DMS 273 (cell line): ENCODE results near the gene NDUFA8.

ENCODE experiments used
- DNase-seq: peaks from one replicate; lab custom pipeline; 2025; ENCODE audit not compliant: unreplicated experiment; lab: John Stamatoyannopoulos, UW

Gene NDUFA8

GRCh38 chr9:122138560-122139268 is 20.9 kb downstream of the NDUFA8 start:
- DNase-seq = no peak

DNA sequence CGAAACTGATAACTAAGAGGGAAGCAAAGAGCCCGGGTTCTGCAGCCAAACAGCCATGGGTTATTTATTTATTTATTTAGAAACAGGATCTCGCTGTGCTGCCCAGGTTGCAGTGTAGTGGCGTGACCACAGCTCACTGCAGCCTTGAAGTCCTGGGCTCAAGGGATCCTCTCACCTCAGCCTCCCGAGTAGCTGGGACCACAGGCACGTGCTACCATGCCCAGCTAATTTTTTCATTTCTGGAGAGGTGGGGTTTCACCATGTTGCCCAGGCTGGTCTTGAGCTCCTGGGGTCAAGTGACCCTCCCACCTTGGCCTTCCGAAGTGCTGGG is 24.1 kb downstream of the NDUFA8 start:
- DNase-seq = no peak

- no peak for DNase-seq
These were observed 24.6 kb downstream of the NDUFA8 start for GRCh38 chr9:122134822-122135528.

DNA sequence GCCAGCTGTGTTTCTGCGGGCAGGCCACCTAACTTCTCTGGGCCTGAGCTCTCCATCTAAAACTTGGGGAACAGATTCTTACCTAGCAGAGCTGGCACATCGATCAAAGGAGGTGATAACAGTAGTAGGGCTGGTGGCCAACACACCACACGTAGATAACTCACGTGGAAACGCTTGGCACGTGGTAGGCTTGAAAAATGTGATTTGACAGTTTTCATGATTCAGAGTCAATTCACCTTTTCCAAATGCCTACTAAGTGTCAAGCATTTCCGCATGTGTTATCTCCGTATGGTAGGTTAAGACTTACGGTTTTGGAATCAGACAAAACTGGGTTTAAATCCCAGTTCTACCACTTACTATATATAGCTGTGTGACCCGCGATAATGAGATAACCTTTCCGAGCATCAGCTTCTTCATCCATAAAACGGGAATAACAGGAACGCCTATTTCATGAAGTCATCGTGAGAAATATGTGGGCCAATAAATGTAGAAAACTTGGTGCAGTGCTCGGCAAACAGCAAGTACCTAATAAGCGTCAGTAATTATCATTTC is 25.5 kb downstream of the NDUFA8 start:
- DNase-seq = no peak

GRCh38 chr9:122133263-122133983 is 26.2 kb downstream of the NDUFA8 start:
- no peak for DNase-seq

DNA sequence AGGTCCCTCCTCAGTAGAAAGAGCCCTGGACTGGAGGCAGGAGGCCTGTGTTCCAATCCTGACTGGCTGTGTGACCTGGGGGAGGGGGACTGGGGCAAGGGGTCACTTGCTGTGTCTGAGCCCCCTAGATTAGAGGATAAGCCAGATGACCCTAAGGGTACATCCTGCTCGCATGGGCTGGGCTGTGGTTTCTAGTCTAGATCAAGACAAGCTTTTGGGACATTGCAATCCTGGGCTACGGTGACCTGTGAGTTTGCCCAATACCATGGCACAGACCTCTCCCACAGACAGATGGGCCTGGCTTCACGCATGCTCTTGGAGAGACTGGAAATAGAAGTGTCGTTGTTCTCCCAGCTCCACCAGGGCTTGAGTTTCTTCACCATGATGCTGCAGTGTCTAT is 27.0 kb downstream of the NDUFA8 start:
- no peak for DNase-seq

DNA sequence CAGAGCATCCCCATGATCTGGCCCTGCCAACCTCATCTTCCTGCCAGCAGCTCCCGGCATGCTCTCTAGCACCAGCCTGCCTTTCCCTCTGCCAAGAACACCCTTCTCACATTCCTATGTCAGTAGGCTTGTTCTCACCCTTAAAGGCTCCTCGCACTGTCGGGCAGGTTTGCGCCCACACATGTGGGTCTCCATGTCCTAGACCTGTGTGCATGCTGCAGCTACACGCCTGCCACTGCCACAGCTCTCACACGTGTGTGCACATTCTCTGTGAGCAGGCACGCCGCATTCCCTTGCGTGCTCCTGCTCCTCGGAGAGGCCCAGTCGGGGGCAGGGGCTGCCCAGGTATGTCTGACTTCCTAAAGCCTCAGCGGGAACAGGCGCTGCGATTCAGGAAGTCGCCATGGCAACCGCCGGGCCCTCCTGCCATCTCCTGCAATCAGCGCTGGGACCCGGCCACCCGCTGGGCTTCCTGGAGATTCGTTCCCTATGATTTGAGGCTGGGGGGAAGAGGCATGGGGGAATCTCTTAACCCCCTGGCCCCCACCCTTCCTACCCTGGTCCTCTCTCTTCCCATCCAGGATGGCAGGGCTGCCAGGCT is 28.1 kb downstream of the NDUFA8 start:
- DNase-seq = peak; percentile 45

DNA sequence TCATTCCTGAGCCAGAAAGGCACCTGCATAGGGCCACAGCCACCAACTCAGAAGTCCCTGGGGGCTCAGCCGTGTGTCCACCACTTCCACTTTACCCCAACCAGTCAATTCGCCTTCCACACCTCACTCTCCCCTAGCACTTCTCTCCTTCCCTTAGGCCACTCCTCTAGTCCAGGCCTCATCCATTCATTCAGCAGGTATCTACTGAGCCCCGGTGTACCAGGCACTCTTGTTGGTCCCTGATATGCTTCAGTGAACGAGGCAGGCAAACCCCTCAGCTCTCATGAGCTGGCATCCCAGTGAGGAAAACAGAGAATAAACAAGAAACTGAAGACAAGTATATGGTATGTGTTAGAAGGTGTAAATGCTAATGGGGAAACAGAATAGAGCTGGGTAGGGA is 28.7 kb downstream of the NDUFA8 start:
- DNase-seq = no peak

DNA sequence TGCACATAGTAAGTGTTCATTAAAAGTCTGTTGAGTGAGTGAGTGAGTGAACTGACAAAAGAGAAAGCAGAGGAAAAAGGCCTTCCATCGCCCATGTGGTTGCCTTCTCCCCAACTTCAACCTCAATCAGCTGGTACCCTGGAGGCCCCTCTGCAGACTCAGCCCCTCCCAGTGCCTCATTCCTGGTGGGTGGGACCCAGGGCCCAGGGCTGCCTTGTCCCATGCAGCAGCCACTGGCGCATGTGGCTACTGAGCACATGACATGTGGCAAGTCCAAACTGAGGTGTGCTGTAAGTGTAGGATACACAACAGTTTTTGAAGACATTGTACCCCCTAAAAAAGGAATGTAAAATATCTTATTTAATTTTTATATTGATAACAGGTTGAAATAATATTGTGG is 29.6 kb downstream of the NDUFA8 start:
- DNase-seq = no peak

DNA sequence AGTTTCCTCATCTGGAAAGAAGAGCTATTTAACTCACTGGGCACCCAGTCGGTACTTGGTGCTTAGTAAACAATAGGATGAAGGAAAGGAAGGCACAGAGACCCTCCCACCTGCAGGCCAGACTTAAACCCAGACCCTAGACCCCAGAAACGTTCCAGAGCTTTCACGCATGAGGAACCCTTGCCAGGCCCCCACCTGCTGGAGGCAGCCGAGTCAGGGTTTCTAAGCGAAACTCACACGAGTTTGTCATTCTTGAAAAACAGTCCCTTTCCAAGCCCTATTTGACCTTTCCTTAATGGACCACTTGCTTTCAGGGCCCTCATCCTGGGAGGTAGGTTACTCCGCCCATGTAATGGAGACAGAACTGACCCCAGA is 30.6 kb downstream of the NDUFA8 start:
- no peak for DNase-seq

DNA sequence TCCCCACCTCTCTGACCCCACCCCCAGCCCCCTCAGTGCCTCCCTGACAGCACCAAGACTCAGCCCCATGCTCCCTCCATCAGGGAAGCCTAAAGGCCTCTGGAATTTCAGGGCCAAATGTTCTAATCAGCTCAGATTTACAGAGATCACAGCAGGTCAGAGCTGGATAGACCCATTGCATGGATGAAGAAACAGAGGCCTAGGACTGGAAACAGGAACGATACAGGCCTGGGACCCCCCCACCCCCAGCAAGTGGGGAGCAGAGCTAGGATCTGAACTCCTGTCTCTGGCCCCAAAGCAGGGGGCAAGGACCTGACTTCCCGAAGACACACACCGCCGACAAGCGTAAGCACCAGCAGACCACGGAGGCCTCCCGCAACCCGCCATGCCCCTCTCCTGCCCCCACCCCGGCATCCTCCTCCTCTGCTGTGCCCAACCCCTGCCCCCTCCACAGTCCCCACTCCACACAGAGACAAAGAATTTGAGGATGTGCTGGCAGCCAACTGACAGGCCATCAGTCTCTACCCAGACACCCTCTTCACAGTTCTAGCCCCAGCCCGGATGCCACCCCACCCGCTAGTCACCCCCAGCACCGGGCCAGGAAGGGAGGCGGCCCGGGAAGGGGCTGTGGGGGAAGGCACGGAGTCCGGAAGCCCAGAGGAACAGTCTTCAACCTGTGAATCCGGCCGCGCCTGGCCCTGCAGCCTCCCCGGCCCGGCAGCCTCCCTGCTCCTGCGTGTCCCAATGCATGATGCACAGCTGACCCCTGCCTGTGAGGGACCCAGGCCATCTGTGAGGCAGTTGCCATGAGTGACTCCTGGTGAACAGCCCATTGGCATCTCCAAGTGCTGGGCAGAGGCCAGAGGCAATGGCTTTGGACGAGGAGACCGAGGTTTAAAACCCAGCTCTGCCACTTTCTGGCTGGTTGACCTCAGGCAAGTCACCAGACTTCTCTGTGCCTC is 31.3 kb downstream of the NDUFA8 start:
- no peak for DNase-seq

DNA sequence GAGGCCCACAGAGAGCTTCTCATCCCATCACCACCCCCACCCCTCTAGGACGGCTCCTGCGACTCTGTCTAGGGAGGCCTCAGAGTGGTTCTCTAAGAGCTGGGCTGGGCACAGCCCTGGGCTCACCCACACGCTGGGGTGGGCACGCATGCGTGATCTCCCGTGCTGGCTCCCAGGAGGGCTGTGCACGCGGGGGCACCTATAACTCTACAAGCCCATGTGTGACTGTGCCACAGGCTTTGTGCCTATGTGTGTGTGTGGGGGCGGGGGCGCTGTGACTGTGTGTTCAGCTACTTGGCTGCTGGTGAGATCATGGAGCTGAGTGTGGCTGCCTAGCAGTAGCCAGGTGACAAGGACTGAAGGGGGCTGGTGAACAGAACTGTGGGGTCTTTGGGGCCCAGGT is 32.2 kb downstream of the NDUFA8 start:
- DNase-seq = no peak

DNA sequence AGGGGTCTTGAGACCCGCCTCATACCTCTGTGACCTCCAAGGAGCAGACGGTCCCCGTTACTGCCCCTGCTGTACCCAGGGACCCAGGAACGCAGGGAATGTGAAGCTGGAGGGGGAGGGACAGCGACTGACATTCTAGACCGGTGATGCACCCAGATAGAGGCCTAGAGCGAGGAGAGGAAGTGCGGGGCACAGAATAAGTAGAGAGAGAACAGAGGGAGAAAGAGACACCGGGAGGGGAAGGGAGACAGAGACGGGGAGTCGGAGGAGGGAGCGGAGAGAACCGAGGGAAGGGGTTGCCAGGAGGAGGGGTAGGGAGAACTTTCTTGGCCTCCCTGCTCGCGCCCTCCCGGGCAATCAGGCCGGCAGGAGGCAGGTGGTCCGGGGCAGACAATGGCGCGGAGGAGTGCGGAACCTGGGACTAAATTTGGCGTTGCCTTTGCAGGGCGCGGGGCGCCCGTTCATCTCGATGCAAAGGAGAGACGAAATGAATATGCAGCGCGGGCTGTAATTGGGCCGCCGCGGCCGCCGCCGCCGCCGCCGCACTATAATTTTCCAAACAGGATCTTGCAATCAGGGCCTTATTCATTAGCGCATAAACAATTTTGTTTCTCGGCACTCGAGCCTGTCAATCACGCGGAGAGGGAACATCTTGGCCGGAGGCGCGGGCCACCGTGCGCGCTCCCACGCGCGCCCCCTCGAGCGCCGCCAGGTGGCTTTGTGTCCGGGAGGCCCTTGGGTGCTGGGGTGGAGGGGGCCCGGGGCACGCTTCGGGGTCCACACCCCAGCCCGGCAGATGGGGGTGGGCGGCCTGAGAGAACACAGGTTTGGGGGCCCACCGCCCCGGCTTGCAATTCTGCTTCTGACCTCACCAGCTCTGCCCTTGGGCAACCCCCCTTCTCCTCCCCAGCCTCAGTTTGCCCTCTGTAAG is 33.0 kb downstream of the NDUFA8 start:
- DNase-seq = peak; percentile 59

GRCh38 chr9:122125509-122126330 is 33.9 kb downstream of the NDUFA8 start:
- DNase-seq = peak; percentile 45

- peak; percentile 83 for DNase-seq
These were observed 34.4 kb downstream of the NDUFA8 start for GRCh38 chr9:122125158-122125508.

- no peak for DNase-seq
These were observed 35.1 kb downstream of the NDUFA8 start for GRCh38 chr9:122124528-122124927.

- DNase-seq = no peak
These were observed 35.5 kb downstream of the NDUFA8 start for GRCh38 chr9:122124048-122124447.

GRCh38 chr9:122122903-122123632 is 36.5 kb downstream of the NDUFA8 start:
- peak; percentile 86 for DNase-seq
